Measurements from ENCODE around the gene YJU2. TPM values are rescaled to one million over a fixed set of nuclear protein-coding genes. Genes with fewer than 3 reads are reported as not detected.

YJU2 gene
- total and polyA plus RNA-seq, 2 experiments from 2014 or later = 28.8 to 33.4 TPM

GRCh38 chr19:4295972-4296771 is 49.3 kb downstream of the YJU2 start (continued):
- TF ChIP-seq REST (IDR thresholded peaks at IDR 0.05; ENCODE audit: unreplicated experiment) = no peak
- TF ChIP-seq ZNF114 (CRISPR knock-in tag; IDR thresholded peaks at IDR 0.05) = no peak
- TF ChIP-seq ZNF331 (CRISPR knock-in tag; IDR thresholded peaks at IDR 0.05; ENCODE audit: low read depth) = no peak
- no peak for TF ChIP-seq NANOG (IDR thresholded peaks at IDR 0.05; ENCODE audit: borderline replicate concordance)
- no peak for TF ChIP-seq CREB1 (CRISPR knock-in tag; IDR thresholded peaks at IDR 0.05; ENCODE audit: low read depth)
- TF ChIP-seq POLR2AphosphoS5 (IDR thresholded peaks at IDR 0.05; ENCODE audit: low read depth) = no peak
- TF ChIP-seq STAT1 (IDR thresholded peaks at IDR 0.05; ENCODE audit: unreplicated experiment) = no peak
- TF ChIP-seq, protein P1, sequence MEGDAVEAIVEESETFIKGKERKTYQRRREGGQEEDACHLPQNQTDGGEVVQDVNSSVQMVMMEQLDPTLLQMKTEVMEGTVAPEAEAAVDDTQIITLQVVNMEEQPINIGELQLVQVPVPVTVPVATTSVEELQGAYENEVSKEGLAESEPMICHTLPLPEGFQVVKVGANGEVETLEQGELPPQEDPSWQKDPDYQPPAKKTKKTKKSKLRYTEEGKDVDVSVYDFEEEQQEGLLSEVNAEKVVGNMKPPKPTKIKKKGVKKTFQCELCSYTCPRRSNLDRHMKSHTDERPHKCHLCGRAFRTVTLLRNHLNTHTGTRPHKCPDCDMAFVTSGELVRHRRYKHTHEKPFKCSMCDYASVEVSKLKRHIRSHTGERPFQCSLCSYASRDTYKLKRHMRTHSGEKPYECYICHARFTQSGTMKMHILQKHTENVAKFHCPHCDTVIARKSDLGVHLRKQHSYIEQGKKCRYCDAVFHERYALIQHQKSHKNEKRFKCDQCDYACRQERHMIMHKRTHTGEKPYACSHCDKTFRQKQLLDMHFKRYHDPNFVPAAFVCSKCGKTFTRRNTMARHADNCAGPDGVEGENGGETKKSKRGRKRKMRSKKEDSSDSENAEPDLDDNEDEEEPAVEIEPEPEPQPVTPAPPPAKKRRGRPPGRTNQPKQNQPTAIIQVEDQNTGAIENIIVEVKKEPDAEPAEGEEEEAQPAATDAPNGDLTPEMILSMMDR (conservative IDR thresholded peaks at IDR 0.05; ENCODE audit: low read depth in 2 of 2) = no peak

DNA sequence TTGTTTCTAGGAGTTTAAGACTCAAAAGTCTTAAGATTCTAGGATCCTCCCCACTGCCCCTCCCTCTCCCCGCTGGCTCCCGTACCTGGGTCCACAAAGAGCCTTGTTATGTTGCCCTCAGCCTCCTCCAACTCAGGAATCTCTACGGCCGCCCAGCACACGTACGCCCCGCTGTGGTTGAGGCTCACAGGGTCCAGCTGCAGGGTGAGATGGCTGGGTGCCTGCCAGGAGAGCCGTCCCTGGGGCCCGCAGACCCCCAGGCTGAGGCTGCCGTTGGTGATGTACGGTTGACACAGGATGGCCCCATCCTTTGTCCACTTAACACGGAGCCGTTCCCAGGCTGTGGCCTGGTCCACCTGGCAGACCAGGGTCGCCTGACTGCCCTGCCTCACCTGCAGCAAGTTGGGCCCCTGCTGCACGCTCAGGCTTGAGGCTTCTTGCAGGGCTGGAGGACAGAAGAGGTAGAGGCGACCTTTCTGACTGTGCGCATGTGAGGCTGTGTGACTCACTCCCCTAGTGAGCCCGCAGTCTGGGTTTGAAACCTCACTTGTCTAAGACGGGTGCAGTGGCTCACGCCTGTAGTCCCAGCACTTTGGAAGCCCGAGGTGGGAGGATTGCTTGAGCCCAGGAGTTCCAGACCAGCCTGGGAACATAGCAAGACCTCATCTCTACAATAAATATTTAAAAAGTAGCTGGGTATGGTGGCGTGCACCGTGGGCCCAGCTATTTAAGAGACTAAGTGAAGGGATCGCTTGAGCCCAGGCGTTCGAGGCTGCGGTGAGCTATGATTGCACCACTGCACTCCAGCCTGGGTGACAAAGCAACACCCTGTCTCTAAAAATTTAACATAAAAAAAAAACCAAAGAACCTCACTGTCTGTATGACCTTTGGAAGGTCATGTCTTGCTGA is 51.3 kb downstream of the YJU2 start:
- Histone ChIP-seq H3K4me2 (no peak overlapping the region), H3K79me2 (replicated peaks; ENCODE audit: insufficient read depth) (no peaks in the 10 kb centered on the region), H3K36me3 (ENCODE audit: insufficient read depth) (no peaks in the 10 kb centered on the region), H2AFZ (peak overlapping the region; percentile 56), H3K27ac (ENCODE audit: low read depth) (no peak overlapping the region), H4K20me1 (replicated peaks; ENCODE audit: insufficient read depth) (no peaks in the 10 kb centered on the region), H3K27me3 (ENCODE audit: insufficient read depth) (no peaks in the 10 kb centered on the region), H3K4me1 (ENCODE audit: insufficient read depth) (no peaks in the 10 kb centered on the region), H3K9me2 (ENCODE audit: insufficient read depth) (no peaks in the 10 kb centered on the region), H3F3A (replicated peaks; ENCODE audit: low read depth) (no peaks in the 10 kb centered on the region), H3K4me3 (no peak overlapping the region)
- no peak overlapping the region for H3K4me3 Mint-ChIP-seq
- peak; percentile 62 for ATAC-seq
- peaks cover 16% of the 10 kb centered on the region for H3K27me3 Mint-ChIP-seq (ENCODE audit: insufficient read depth, low read depth, poor library complexity)
- H3K36me3 Mint-ChIP-seq (ENCODE audit: low read depth) = no peaks in the 10 kb centered on the region
- peak; percentile 61 for DNase-seq (ENCODE audit: low spot score)
- peaks cover 13% of the 10 kb centered on the region for H3K4me1 Mint-ChIP-seq
- no peaks in the 10 kb centered on the region; the same call in 2 of the 3 replicates for H3K9me3 Mint-ChIP-seq
- TF ChIP-seq, protein P1 (conservative IDR thresholded peaks at IDR 0.05; ENCODE audit: low read depth in 2 of 2) = peak; percentile 20 to 67
- no peak for TF ChIP-seq ETS1 (IDR thresholded peaks at IDR 0.05)
- H3K27ac Mint-ChIP-seq = no peak overlapping the region
